CD4-positive, alpha-beta T cell (primary cell): ENCODE measurements around the gene RUBCN. TPM values are rescaled to one million over a fixed set of nuclear protein-coding genes. Genes with fewer than 3 reads are reported as not detected.

ENCODE experiments used
- ATAC-seq: fragments of 200-7000 bp; cut with Tn5 transposase; one replicate; pipeline ENCODE4 v1.10.0; 2022; ENCODE audit warnings: mild to moderate bottlenecking; ENCODE audit not compliant: poor library complexity
- CTCF ChIA-PET: fragments of 350-600 bp; sonication (Branson Sonifier 250); formaldehyde crosslinking; loops from one replicate; lab custom pipeline; 2021; ENCODE audit warnings: antibody characterized with exemption, inconsistent platforms; lab: Charles Lee
- POLR2A ChIA-PET: fragments of 350-600 bp; sonication (Branson Sonifier 250); formaldehyde crosslinking; loops from one replicate; lab custom pipeline; 2021; ENCODE audit warnings: antibody characterized with exemption, inconsistent platforms; lab: Charles Lee
- DNase-seq, 14 experiments: peaks; one replicate each; pipeline ENCODE4 v3.0.0-alpha.2; 2013 to 2020; ENCODE audit warnings: mixed read lengths in 2 of 14
- H3K27ac ChIP-seq, 2 donors: one replicate each; pipeline versions ENCODE4 v1.5.1 to v1.7.0; 2013; ENCODE audit warnings: low read length in 2 of 2, low read depth in 1 of 2, mild to moderate bottlenecking in 1 of 2
- H3K27me3 ChIP-seq, 2 experiments: 1 replicate in 1 of 2; 2 replicates in 1 of 2; pipeline versions ENCODE4 v1.6.1 to v1.7.0; 2013; ENCODE audit warnings: low read length in 2 of 2, control low read depth in 1 of 2, mild to moderate bottlenecking in 1 of 2, moderate library complexity in 1 of 2; ENCODE audit not compliant: insufficient read depth in 2 of 2, control insufficient read depth in 1 of 2
- H3K36me3 ChIP-seq: one replicate; pipeline ENCODE4 v1.6.1; 2013; ENCODE audit warnings: low read length, control low read depth; ENCODE audit not compliant: insufficient read depth
- H3K4me1 ChIP-seq: one replicate; pipeline ENCODE4 v1.6.1; 2013; ENCODE audit warnings: low read length, control low read depth; ENCODE audit not compliant: insufficient read depth
- H3K4me3 ChIP-seq: one replicate; pipeline ENCODE4 v1.5.1; 2013; ENCODE audit warnings: mild to moderate bottlenecking, low read length, moderate library complexity
- H3K9me3 ChIP-seq, 2 experiments: 1 replicate in 1 of 2; 2 replicates in 1 of 2; pipeline versions ENCODE4 v1.6.1 to v1.7.0; 2013; ENCODE audit warnings: low read length in 2 of 2, mild to moderate bottlenecking in 2 of 2, control low read depth in 1 of 2, moderate library complexity in 1 of 2; ENCODE audit not compliant: control insufficient read depth in 1 of 2, insufficient read depth in 1 of 2
- H3K27ac Mint-ChIP-seq: one replicate; pipeline ENCODE4 v1.8.0; 2020; ENCODE audit warnings: mixed read lengths
- H3K27me3 Mint-ChIP-seq: one replicate; pipeline ENCODE4 v1.8.0; 2021; ENCODE audit warnings: mixed read lengths
- H3K36me3 Mint-ChIP-seq: one replicate; pipeline ENCODE4 v1.8.0; 2021; ENCODE audit warnings: low read depth, mixed read lengths
- H3K4me1 Mint-ChIP-seq: one replicate; pipeline ENCODE4 v1.8.0; 2021; ENCODE audit warnings: low read depth, mixed read lengths
- H3K4me3 Mint-ChIP-seq: one replicate; pipeline ENCODE4 v1.8.0; 2020; ENCODE audit warnings: mild to moderate bottlenecking, mixed read lengths
- H3K9me3 Mint-ChIP-seq: one replicate; pipeline ENCODE4 v1.8.0; 2020; ENCODE audit warnings: mixed read lengths
- intact Hi-C, 2 experiments: fragments of 100-400 bp; cut with DNase I in 1 of 2; cut with micrococcal nuclease in 1 of 2; formaldehyde crosslinking; loops; one replicate each; pipeline versions ENCODE4 v1.15.1 to v1.9.0; 2023 to 2025; cut with DNase I, micrococcal nuclease
- total RNA-seq, 174 experiments: library from RNA in 2 of 174; stranded (reverse) in 2 of 174; gene quantifications; one replicate each; pipeline ENCODE4 v1.2.3 and lab custom pipeline; 2021 to 2026
- TF ChIP-seq, protein P1 (sequence below): fragments of 200-600 bp; IDR thresholded peaks from one replicate; pipeline ENCODE4 v1.8.0; 2022; ENCODE audit warnings: antibody characterized with exemption, mild to moderate bottlenecking

The RUBCN gene
- total RNA-seq, 2 experiments from 2014 or later, result 35.3 to 38.9 TPM

DNA sequence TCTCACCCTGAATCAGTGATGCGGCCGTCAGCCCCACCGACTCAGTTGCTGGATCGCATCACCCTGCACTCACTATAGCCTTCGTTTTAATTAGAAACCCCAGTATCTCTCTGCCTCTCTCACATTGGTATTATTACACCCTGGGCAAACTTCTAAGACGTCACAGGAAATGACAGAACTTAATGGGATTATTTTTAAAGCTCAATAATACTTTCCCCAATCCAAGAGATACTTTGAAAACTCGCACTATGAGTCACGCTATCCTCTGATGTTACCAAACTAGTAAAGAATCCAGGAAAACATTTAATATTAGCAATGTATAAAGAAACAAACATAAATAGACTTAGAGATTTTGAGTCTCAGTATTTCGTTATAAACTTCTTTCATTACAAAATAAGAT is 36.6 kb downstream of the RUBCN start:
- H3K27ac ChIP-seq, result no peak overlapping the region
- Mint-ChIP-seq H3K4me3 (no peak overlapping the region), H3K27ac (no peak overlapping the region), H3K27me3 (no peaks in the 10 kb centered on the region), H3K9me3 (no peaks in the 10 kb centered on the region), H3K4me1 (no peaks in the 10 kb centered on the region), H3K36me3 (peaks cover 87% of the 10 kb centered on the region)
- no peaks in the 10 kb centered on the region for H3K4me1 ChIP-seq
- TF ChIP-seq, protein P1, sequence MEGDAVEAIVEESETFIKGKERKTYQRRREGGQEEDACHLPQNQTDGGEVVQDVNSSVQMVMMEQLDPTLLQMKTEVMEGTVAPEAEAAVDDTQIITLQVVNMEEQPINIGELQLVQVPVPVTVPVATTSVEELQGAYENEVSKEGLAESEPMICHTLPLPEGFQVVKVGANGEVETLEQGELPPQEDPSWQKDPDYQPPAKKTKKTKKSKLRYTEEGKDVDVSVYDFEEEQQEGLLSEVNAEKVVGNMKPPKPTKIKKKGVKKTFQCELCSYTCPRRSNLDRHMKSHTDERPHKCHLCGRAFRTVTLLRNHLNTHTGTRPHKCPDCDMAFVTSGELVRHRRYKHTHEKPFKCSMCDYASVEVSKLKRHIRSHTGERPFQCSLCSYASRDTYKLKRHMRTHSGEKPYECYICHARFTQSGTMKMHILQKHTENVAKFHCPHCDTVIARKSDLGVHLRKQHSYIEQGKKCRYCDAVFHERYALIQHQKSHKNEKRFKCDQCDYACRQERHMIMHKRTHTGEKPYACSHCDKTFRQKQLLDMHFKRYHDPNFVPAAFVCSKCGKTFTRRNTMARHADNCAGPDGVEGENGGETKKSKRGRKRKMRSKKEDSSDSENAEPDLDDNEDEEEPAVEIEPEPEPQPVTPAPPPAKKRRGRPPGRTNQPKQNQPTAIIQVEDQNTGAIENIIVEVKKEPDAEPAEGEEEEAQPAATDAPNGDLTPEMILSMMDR, result no peak
- ChIA-PET CTCF (no interaction called here), POLR2A (interaction anchor here (1.6 kb wide), 1 partner anchor 12 kb away, joined by 7 read pairs; no protein-coding TSS in a partner anchor)
- peaks cover 85% of the 10 kb centered on the region for H3K36me3 ChIP-seq
- ATAC-seq, result no peak
- H3K27me3 ChIP-seq, result no peaks in the 10 kb centered on the region
- H3K9me3 ChIP-seq, result no peaks in the 10 kb centered on the region
- H3K4me3 ChIP-seq, result no peak overlapping the region
- no peak for DNase-seq
- intact Hi-C loops, result loop anchor here in 1 of 2 experiments (5.0 kb wide), 1 partner anchor 52 kb away; no protein-coding TSS in a partner anchor

DNA sequence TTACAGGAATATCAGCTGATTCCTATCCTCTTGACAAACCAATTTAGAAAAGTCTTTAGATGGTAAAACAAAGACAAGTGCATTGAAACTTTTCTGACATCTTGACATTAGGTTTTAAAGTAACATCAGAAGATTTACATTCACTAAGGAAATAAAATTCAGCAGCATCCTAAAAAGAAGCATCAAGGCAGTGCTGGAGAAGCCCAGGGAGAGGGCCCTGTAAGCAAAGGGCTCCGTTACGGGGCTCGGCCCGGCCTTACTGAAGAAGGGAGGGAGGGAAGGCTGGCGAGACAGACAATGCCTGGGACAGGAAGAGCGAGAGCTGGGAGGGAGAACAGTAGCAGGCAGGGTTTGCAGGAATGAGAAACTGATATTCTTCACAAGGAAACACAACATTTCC is 39.3 kb downstream of the RUBCN start:
- ChIA-PET CTCF (no interaction called here), POLR2A (no interaction called here)
- H3K27ac ChIP-seq, result no peak overlapping the region
- TF ChIP-seq, protein P1, result no peak
- intact Hi-C loops, result no loop called here
- no peak for ATAC-seq
- no peaks in the 10 kb centered on the region for H3K27me3 Mint-ChIP-seq
- peaks cover 84% of the 10 kb centered on the region for H3K36me3 Mint-ChIP-seq
- no peak overlapping the region for H3K4me3 ChIP-seq
- no peaks in the 10 kb centered on the region for H3K27me3 ChIP-seq
- no peaks in the 10 kb centered on the region for H3K4me1 Mint-ChIP-seq
- H3K36me3 ChIP-seq, result peaks cover 86% of the 10 kb centered on the region
- DNase-seq, result no peak
- no peaks in the 10 kb centered on the region for H3K9me3 Mint-ChIP-seq
- H3K9me3 ChIP-seq, result no peaks in the 10 kb centered on the region
- no peak overlapping the region for H3K27ac Mint-ChIP-seq
- no peak overlapping the region for H3K4me3 Mint-ChIP-seq
- no peaks in the 10 kb centered on the region for H3K4me1 ChIP-seq

DNA sequence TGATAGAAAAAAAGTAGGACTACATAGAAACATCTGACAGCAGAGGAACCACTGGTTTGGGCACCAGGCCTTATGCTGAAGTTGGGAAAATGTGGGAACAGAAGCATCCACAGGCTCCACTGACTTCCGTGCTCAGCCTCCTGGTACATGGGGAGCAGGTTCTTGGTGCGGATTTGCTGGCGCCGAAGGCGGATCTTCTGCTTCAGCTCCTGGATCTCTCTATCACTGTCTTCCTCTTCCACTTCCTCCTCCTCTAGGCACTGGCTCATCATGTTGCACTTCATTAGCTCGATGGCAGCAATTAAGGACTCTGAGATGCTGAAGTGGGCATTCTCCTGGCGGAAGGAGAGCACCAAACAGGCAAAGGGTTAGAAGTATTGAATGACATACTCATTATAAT is 42.5 kb downstream of the RUBCN start:
- Histone ChIP-seq H3K4me1 (no peaks in the 10 kb centered on the region), H3K9me3 (no peaks in the 10 kb centered on the region), H3K36me3 (peaks cover 81% of the 10 kb centered on the region), H3K4me3 (no peak overlapping the region), H3K27me3 (no peaks in the 10 kb centered on the region), H3K27ac (no peak overlapping the region)
- ChIA-PET CTCF (no interaction called here), POLR2A (interaction anchor here (0.8 kb wide), 1 partner anchor 39 kb away, joined by 3 read pairs; no protein-coding TSS in a partner anchor)
- ATAC-seq (no peak), DNase-seq (no peak)
- H3K4me3 Mint-ChIP-seq, result no peak overlapping the region
- H3K27ac Mint-ChIP-seq, result no peak overlapping the region
- TF ChIP-seq, protein P1, result no peak
- no peaks in the 10 kb centered on the region for H3K27me3 Mint-ChIP-seq
- intact Hi-C loops, result no loop called here
- H3K36me3 Mint-ChIP-seq, result peaks cover 87% of the 10 kb centered on the region
- no peaks in the 10 kb centered on the region for H3K9me3 Mint-ChIP-seq
- H3K4me1 Mint-ChIP-seq, result no peaks in the 10 kb centered on the region
